Activated naive CD4-positive, alpha-beta T cell treated with anti-CD3 and anti-CD28 coated beads, Interleukin-2, amount 50 U/mL, for 16 hours (primary cell): Measurements from ENCODE around the gene RTF2.

Experiments
- DNase-seq: peaks from one replicate; pipeline ENCODE4 v3.0.0-alpha.2; 2020

Gene RTF2

DNA sequence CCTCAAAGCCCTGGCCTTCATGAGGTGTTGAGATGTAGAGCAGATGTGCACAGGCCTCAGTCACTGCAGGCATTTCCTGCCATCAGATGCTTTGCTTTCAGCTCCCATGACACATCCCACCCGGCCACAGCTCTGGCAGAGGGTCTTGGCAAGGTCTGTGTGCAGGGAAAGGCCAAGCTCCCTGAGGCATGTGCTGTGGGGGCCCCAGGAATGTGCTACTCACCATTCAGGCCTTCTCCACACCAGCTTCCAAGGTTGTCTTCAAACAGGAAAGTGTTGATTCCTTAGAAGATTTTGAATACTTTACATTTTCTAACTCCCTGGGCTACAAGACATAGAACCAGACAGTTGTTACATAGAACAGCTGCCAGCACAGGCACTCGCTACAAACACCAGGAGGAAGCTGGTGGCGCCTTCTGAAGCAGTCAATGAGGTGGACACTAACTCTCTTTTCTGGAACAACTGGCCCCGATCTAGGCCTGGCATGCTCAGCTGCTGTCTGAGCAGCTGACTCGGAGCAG, 28.6 kb upstream of the RTF2 start:
- DNase-seq, result no peak

DNA sequence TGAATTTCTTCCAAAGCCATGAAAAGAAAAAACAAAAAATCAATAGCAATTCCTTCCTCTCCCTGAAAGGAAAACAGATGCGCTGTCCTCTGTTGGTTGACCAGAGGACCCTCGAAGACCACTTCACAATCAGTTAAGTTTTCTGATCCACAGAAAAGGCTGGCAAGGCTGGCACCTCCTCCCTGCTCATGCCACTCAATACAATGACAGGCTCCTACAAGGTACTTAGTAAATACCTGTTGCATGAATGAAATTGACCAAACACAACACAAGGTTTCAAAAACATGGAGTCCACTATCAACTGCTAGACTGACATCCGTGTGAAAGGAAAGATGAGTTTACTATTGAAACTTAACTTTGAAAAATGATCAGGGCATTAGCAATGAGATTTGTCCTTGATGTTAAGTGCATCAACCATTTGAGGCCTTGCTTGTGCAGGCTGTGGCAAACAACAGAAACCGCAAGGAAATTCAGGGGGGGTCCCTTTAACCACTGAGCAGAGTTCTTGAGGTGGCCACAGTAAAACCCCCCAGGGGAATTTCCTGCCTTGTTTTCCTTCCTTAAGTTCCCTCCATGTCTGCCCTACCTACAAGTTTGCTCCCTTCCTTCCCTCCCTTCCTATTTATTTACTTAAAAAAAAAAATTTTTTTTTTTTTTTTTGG, 27.9 kb upstream of the RTF2 start:
- peak; percentile 29 for DNase-seq

DNA sequence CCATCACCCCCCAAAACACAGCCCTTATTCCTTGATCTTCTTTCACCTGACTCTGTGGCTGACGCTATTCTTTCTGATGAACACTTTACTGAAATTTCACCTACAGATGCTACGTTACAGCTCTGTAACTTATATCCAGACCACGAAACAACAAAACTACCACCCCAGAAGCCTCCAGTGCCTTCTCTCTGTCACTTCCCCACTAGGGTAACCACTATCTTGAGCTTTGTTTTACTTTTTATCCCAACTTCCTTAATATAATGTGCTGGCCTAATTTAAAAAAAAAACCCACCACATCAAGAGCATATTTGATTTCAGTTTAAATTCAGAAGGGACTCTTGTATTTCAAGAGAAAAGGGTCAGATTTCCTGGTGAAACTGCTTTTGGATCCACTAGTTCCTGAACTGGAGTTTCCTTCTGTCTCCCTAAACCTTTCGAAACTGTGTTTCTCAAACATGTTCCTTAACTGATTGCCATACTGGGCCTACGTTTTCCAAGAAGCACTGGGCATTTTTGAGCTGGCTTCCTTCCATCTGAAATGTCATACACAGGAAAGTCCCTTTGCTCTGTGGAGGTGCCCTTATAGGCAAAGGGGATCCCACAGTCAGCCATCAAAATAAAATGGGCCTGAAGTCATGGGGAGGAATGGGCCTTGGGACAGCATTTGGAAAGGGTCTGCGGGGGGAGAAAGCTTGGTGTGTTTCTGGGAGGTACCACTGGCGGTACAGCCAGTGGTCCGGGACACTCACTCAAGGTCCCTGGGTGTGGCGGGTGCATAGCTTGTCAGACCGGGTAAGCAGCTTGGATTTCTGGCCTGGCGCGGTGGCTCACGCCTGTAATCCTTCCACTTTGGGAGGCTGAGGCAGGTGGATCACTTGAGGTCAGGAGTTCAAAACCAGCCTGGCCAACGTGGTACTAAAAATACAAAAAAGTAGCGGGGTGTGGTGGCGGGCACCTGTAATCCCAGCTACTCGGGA, 25.8 kb upstream of the RTF2 start:
- DNase-seq, result no peak

DNA sequence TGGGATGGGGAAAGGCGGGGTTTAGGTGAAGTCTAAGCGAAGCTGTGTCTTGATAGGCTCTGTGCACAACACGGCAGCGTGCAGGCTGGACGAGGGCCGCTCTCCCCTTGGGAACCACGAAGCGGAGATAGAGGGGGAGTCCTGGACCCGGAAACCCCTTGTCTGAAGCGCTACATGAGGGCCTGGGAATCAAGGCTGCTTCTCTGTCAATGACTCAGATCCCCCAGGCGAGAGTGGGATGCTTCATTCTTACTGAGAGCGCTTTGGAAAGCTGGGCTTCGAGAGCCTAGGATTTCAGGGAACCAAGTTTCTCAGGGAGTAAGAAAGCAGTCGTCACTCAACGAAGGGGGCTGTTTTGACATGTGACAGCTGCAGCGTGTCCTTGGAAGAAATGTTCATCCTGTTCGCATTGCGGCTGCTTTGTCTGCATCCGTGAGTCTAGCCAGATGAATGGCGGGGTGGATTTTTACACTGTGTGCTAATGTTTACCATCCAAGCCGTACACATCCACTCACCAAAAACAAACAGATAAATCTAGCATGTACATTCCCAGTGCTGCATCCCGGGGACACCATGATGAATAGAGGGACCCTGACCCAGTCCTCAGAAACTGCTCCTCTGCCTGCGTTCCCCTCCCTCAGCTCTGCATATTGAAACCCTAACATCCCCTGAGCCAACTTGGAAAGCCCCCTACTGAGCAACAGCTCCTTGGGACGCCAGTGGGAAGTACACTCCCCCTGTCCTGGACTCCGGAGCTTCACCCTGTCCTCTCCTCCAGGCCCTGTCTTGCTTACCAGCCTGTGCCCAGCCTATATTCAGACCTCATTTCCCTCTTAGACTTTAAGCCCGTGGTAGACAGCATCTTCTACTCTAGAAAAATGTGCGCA, 24.5 kb upstream of the RTF2 start:
- no peak for DNase-seq

DNA sequence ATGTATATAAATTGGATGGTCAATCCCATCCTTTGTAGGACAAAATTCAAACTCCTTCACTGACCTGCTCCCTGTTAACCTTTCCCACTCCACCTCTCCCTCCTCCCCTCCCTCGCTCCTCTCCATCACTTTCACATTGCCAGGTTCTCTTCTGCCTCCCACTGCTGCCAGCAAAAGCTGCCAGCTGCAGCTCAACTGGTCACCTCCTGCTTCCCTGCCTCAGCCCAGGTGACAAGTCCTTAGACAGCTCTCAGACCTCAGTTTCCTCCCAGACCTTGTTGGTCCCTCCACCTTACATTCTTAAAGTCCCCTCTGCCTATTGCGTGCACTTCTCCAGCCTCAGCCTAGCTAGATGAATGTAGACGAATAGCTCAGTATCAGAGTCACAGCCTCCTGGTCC, 23.3 kb upstream of the RTF2 start:
- DNase-seq, result no peak

DNA sequence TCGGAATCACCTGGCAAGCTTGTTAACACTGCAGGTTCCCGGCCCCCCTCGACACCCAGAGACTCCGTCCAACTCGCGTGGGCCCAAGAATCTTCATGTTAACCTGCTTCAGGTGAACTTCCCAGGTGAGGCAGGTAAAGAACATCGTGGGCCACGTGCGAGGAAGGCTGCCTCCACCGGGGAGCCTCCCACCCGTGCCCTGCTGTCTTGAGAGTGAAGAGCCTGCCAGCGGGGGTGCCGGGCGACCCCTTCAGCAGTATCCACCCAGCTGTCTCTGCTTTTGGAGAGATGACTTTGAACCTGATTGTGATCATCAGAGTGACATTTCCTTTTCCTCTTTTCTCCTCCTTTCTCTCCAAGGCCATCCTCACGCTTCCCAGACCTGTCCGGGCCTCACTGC, 22.9 kb upstream of the RTF2 start:
- DNase-seq, result no peak

DNA sequence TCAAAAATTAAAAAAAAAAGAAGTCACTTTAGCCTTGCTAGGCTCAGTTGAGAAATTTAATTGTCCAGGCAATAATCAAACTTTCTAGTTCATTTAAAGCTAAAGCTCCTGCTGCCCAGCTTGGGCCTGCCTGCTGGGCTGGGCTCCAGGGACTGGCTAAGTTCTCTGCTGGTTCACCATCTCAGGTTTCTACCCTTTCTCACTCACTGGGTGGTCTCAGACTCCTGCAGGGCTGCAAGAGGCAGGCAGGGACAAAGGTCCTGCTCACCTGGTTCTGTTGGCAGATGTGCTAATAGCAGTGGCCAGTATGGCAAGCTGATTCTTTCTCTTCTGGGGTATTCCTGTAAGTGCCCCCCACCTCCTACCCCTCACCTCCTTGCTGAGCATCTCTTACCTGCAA, 21.2 kb upstream of the RTF2 start:
- DNase-seq, result no peak

DNA sequence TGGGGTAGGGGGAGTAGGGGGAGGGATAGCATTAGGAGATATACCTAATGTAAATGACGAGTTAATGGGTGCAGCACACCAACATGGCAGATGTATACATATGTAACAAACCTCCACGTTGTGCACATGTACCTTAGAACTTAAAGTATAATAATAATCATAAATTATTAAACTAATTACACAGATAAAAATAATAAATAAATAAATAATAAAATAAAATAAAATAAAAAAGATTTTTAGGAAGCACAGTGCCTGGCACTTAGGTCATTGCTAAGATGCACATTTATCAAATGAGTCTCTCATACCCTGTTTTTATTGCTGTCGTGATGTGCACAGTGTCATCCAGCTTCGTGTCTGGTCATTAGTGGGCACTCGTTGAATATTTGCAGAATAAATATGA, 19.0 kb upstream of the RTF2 start:
- DNase-seq, result no peak

DNA sequence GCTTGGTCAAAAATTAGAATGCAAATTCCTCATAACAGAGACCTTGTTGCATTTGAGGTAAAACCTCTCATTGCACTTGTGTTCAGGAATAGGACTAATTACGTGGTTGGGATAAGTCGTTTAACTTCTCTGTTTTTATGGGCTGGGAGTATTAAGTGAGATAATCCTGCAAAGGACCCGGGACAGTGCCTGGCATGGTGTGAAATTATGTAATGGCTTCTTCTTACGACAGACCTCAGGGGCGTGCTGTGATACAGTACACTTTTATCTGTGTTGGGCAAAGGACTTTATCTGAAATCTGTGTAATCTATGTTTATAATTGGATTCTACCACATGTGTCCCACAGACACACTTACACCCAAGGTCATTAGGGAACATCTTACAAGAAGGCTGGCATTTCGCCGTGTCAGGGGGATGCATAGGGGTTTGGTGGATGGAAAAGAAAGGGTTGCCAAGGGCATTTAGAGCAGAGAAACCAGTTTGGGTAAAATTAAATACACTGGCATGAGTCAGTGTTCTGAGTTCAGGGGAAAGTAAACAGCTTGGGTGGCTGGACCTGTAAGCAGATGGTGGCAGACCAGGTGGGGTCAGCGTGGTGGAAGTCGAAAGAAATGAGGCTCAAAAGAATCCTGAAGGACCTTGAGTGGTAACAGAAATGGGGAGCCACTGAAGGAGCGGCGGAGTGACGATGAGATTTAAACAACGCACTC, 17.2 kb upstream of the RTF2 start:
- no peak for DNase-seq

DNA sequence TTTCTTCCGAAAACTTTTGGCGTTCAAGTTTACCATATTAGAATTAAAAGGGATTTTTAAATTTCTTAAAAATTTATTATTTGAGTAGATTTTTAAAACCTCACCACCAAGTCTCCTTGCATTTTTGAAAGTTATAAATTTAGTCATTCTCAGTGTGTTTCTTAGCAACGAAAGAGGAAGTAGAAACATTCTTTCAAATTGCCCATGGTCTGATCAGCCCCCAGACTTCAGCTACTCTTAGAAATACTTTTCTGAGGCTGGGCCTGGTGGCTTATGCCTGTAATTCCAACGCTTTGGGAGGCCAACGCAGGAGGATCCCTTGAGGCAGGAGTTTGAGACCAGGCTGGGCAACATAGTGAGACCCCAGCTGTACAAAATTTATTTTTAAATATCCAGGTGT, 15.1 kb upstream of the RTF2 start:
- DNase-seq, result no peak

DNA sequence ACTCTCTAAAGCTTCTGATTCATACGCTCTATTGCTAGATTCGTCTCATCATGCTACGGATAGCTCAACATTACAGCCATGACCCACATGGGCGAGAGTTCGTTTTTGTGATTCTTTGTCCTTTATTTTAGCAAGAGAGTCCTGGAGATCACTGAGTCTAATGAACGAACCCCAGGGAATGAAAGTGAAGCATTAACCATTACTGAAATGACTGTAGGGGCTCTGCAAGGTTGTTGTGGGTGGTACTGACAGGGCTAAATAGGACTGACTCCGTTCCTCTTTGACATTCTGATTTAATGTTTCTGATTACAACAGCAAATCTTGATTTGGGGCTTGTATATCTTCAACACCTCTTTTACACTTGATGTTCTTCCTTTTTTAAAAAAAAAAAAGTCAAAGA, 13.7 kb upstream of the RTF2 start:
- DNase-seq, result no peak

DNA sequence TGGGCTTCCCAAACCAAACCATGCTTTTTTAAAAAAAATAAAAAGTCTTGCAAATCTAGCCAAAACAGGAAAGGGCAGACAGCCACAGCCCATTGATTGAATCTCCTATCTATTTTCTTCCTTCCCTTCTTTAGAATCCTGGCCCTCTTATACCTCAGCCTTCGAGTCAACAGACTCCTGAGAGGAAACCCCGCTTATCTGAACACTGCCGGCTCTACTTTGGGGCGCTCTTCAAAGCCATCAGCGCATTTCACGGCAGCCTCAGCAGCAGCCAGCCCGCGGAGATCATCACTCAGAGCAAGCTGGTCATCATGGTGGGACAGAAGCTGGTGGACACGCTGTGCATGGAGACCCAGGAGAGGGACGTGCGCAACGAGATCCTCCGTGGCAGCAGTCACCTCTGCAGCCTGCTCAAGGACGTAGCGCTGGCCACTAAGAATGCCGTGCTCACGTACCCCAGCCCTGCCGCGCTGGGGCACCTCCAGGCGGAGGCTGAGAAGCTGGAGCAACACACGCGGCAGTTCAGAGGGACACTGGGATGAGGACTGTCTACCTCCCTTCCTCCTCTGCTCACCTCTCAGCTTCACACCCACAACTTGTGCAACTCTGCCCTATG, 10.1 kb upstream of the RTF2 start:
- no peak for DNase-seq

DNA sequence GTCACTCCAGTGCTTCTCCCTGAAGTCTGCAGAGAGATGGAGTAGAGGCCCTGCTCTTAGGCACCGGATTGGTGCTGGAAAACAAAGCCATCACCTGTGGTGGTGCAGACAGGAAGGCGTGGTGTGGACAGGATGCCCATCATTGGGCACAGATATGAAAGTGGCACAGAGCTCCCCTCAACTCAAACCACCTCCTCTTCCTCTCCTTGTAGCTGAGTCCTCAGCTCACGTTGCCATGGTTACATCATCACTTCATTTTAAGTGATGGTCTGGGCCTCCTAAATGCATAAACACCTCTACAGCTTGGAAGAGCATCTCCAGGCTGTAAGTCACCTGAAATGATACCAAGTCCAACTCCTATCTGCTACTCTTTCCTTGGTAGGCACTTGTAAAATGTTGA, 8.0 kb upstream of the RTF2 start:
- DNase-seq, result no peak

DNA sequence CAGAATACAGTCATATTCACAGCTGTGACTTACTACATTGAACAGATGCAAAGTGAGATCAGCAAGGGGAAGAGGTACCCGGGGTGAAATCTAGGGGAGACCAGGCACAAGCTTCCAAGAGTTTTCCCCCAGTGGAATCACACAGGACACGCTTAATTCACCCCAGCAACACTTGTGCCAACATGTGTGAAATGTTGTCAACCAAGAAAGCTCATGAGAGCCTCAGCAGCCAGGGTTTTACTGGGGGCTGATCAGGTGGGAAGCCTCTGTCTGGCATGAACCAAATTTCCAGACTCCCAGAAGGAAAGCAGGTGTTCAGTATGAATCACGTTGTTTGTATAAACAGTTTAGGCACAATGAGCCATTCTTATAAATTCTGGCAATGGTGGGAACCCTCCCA, 6.9 kb upstream of the RTF2 start:
- no peak for DNase-seq

DNA sequence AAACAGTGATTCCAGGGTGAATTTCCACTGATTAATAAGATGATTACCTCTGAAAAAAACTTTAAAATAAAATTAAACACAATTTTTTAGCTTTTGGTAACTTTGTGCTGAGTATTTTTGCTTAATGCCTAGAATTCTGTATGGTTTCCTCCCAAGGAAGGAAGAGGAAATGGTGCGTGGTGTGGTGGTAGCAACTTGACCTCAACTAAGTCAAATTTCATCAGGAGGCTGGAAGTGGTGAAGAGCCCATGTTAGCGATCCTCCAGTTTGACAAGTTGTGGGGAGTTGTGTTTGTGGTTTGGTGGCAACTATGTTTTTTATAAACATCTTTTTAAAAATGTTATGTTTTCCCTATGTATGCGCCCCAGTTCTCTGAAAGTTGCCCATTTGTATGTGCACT, 5.0 kb upstream of the RTF2 start:
- DNase-seq, result no peak

DNA sequence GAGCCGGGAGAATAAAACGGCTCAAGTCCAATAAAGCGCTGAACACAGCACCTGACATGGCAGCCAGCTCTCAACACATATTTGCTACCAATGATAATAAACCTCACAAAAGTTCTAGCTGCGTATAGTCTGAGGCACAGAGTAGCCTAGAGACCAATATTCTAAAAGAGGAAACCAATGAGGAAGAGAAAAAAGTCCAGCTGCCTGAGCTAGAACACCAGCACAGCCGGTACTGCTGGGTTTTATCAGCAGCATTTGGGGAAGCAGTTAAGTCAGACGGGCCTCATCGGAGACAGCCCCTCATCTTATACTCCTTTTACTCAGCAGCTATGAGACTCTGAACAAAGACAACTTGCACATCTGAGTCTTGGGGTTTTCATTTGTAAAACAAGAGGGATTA, 2.4 kb upstream of the RTF2 start:
- no peak for DNase-seq

DNA sequence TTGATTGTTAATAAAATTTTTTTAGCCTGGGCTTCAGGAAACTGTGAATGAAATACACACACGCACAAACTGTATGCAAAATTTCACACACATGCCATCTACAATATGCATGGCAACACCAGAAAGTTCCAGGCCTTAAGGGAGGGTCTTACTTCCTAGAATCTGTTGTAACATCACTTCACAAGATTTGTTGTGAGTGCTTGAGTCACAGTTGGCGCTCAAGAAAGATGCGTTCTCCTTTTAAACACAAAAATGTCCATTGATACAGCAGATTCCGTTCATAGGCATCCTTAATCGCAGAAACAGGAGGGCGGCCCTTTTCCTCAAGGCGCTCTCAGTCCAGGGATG, 485 bp upstream of the RTF2 start:
- DNase-seq, result no peak

DNA sequence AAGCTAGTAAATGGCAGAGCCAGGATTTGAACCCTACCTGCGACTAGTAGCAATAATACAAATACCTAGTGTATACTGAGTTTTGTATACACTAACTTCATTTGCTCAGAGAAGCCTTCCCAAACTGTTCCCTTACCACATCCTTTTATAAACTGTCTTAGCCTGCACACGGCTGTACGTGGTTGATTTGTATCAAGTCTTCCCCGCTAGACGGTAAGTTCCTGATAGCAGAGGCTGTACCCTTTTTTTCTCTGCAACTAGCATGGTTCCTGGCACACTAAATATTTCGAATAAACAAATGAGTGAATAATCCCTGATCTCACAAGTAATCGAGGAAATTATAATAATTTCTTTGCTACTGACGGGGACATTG, 636 bp downstream of the RTF2 start:
- no peak for DNase-seq

DNA sequence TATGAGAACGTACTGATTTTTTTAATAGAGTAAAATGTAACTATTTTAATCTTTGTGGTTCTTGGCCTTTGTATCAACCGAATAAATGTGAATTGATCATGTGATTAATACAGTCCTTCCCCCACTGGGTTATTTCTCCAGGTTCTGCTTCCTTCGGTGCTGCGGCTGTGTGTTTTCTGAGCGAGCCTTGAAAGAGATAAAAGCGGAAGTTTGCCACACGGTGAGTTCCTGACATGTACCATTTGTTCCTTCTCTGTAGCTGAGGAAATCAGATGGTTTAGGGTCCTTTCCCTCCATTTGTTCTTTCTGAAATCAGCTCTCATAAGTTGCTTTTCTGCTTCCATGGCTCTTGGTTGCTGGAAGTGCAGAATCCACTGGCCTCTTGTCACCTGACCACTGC, 15.5 kb downstream of the RTF2 start:
- DNase-seq, result no peak

DNA sequence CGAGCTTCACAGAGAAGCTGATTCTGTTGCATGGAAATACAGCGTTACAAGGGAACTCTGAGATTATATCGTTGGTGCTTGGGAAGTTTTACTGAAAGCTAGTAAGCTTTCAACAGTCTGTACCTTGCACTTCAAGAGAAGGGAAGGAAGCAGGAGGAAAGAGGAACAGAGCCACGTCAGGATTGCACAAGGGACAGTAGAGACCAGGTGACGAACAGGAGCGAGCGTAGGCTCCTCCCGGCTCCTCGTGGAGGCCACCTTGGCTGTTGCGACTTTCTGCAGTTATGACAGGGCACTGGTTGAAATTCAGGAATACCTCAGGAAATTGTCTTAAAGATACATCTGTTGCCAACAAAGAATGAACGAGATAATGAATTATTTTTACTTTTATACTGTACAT, 18.8 kb downstream of the RTF2 start:
- DNase-seq, result no peak

DNA sequence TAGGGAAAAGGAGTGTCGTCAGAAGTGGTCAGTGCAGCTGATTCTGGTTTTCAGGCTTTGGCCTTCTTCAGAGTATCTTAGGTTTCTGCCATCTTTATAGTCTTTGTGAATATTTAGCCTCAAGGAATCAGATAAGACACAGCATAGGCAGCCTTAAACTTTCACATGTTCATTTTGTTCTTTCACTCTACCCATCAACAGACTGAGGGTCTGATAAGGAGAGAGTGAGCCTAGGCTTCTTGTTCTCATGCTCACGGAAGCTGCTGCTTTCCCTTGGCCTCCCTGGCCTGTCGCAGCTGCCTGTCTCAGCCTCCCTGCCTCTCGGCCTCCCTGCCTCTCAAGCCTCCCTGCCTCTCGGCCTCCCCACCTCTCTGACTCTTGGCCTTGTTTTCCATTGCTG, 20.1 kb downstream of the RTF2 start:
- DNase-seq, result no peak

DNA sequence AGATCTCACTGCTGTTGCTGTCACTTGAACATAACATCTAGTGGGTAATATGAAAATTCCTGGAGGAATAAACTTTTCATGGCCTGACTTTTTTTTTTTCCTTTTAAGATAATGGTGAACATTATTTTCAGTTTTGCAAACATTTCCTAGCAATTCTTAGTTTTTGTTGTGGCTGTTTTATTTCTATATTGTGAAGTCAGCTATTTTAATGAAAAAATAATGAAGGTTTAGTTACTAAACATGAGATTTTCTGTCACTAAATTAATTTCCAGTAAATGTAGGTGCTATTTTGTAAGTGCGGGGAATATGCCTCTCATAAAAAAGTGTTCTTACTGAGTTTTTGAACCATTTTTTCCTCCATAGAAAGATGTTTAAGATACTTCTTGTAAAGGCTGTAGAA, 32.7 kb downstream of the RTF2 start:
- DNase-seq, result no peak
